Activated CD8-positive, alpha-beta memory T cell treated with anti-CD3 and anti-CD28 coated beads, Interleukin-2, amount 10 ng/mL, durations not matched to agents 7 days and 5 days (primary cell): Measurements from ENCODE around the gene NDRG3. TPM values are rescaled to one million over a fixed set of nuclear protein-coding genes. Genes with fewer than 3 reads are reported as not detected.
A peak's percentile ranks its signal among the peaks of the same experiment; 100 is the strongest.
"Not testable (repeated sequence)": the region's sequence is repeated elsewhere in the genome, so short reads cannot be mapped to it uniquely, and the experiment has no call there.

Source experiments
- ATAC-seq: fragments of 150-1000 bp; cut with Tn5 transposase; one replicate; pipeline ENCODE4 v1.10.0; 2021; ENCODE audit warnings: moderate library complexity
- CTCF ChIA-PET: fragments of 350-600 bp; sonication (Branson Sonifier 250); formaldehyde crosslinking; loops from one replicate; lab custom pipeline; 2021; ENCODE audit warnings: antibody characterized with exemption; lab: Charles Lee
- DNase-seq: peaks from one replicate; pipeline ENCODE4 v3.0.0-alpha.2; 2020
- H3K27ac Mint-ChIP-seq: one replicate; pipeline ENCODE4 v1.8.0; 2021; ENCODE audit warnings: mild to moderate bottlenecking, mixed read lengths
- H3K27me3 Mint-ChIP-seq: one replicate; pipeline ENCODE4 v1.8.0; 2021; ENCODE audit warnings: mixed read lengths
- H3K36me3 Mint-ChIP-seq: one replicate; pipeline ENCODE4 v1.8.0; 2021; ENCODE audit warnings: mild to moderate bottlenecking, mixed read lengths
- H3K4me1 Mint-ChIP-seq: one replicate; pipeline ENCODE4 v1.8.0; 2021; ENCODE audit warnings: mixed read lengths
- H3K4me3 Mint-ChIP-seq: one replicate; pipeline ENCODE4 v1.8.0; 2021; ENCODE audit warnings: mild to moderate bottlenecking, moderate library complexity, mixed read lengths
- H3K9me3 Mint-ChIP-seq: one replicate; pipeline ENCODE4 v1.8.0; 2022; ENCODE audit warnings: low read depth, mixed read lengths
- total RNA-seq, 2 experiments: library from RNA; stranded (reverse); gene quantifications; one replicate each; pipeline ENCODE4 v1.2.3, GENCODE V29; 2021

NDRG3 gene
- total RNA-seq, 2 experiments from 2014 or later, result 27.8 to 28.8 TPM

DNA sequence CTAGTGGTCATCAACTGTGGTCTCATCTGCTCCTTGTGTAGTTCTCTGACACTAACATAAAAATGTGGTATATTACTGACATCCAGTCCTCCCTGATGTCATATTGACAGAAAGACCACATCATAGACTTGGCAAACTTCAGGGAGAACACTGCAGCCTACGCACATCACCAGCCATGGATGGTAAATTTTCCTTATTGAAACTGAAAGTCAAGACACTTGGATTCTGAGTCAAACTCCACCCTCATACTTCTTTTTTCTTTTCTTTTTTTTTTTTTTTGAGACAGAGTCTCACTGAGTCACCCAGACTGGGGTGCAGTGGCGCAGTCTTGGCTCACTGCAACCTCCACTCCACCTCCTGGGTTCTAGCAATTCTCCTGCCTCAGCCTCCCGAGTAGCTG, 25.4 kb downstream of the NDRG3 start:
- no peak overlapping the region for H3K4me3 Mint-ChIP-seq
- peaks cover 10% of the 10 kb centered on the region for H3K36me3 Mint-ChIP-seq
- no peaks in the 10 kb centered on the region for H3K9me3 Mint-ChIP-seq
- H3K4me1 Mint-ChIP-seq, result peaks cover 5% of the 10 kb centered on the region
- no peak for DNase-seq
- CTCF ChIA-PET, result interaction anchor here (1.3 to 1.6 kb wide), 2 partner anchors 34 to 88 kb away, joined by 3 to 5 read pairs; no protein-coding TSS in a partner anchor
- peak overlapping the region; percentile 59 for H3K27ac Mint-ChIP-seq
- ATAC-seq, result peak; percentile 60
- no peaks in the 10 kb centered on the region for H3K27me3 Mint-ChIP-seq

DNA sequence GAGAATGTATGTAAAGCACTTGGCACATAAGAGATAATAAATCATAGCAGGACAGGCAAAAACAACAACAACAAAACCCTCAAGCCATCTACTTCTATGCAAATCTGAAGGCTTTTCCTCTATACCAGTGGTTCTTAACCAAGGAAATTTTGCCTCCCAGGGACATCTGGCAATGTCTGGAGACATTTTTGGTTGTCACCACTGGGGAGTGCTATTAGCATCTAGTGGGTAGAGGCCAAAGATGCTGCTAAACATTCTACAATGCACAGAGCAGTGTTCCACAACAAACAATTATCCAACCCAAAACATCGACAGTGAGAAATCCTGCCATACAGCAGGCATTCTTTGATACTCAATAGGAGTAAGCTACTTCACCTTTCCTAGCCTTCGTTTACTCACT, 28.2 kb downstream of the NDRG3 start:
- Mint-ChIP-seq H3K9me3 (no peaks in the 10 kb centered on the region), H3K27me3 (no peaks in the 10 kb centered on the region)

DNA sequence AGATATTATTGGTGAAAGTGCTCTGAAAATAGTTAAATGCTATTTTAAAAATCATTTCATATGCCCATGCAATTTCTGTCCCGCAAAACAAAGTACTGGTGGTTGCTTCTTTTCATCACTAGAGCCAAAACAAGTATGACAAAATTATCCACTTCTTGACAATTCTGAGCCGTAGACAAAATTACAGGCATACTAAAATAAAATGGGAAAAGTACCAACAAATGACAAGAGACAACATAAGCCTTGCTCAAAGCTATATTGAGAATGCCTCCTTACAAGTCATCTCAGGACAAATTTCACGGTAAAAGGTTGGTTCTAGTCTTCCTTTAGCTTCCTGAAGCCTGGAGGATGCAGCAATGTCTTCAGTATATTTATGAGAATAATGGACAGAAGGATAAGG, 28.9 kb downstream of the NDRG3 start:
- ATAC-seq, result no peak
- CTCF ChIA-PET, result interaction anchor here (0.8 to 2.4 kb wide), 6 partner anchors 16 to 146 kb away, joined by 3 to 5 read pairs (median 4); a partner anchor contains a TSS
- no peaks in the 10 kb centered on the region for H3K27me3 Mint-ChIP-seq
- peaks cover 5% of the 10 kb centered on the region for H3K4me1 Mint-ChIP-seq
- H3K4me3 Mint-ChIP-seq, result no peak overlapping the region
- DNase-seq, result no peak
- H3K27ac Mint-ChIP-seq, result no peak overlapping the region
- H3K36me3 Mint-ChIP-seq, result peaks cover 9% of the 10 kb centered on the region
- no peaks in the 10 kb centered on the region for H3K9me3 Mint-ChIP-seq

More for the DNA sequence above, 28.2 kb downstream of the NDRG3 start:
- CTCF ChIA-PET, result interaction anchor here (1.0 to 2.4 kb wide), 6 partner anchors 24 to 146 kb away, joined by 3 to 5 read pairs (median 4); a partner anchor contains a TSS
- Mint-ChIP-seq H3K27ac (no peak overlapping the region), H3K4me1 (peaks cover 5% of the 10 kb centered on the region), H3K36me3 (peaks cover 9% of the 10 kb centered on the region), H3K4me3 (no peak overlapping the region)
- ATAC-seq (no peak), DNase-seq (peak; percentile 43)

DNA sequence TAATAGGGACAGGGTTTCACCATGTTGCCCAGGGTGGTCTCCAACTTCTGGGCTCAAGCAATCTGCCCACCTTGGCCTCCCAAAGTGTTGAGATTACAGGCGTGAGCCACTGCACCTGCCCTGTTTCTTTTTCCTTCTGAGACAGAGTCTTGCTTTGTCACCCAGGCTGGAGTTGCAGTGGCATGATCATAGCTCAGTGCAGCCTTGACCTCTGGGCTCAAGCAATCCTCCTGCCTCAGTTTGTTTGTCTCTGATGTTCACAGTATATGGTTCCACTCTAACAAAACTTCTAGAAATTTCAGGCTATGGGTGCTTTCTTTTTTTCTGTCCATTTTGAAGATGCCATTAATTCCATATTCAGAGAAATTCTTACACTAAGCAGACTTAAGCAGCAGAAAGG, 33.1 kb downstream of the NDRG3 start:
- CTCF ChIA-PET, result interaction anchor here (1.1 kb wide), 1 partner anchor 206 kb away, joined by 7 read pairs; no protein-coding TSS in a partner anchor
- no peaks in the 10 kb centered on the region for H3K9me3 Mint-ChIP-seq

DNA sequence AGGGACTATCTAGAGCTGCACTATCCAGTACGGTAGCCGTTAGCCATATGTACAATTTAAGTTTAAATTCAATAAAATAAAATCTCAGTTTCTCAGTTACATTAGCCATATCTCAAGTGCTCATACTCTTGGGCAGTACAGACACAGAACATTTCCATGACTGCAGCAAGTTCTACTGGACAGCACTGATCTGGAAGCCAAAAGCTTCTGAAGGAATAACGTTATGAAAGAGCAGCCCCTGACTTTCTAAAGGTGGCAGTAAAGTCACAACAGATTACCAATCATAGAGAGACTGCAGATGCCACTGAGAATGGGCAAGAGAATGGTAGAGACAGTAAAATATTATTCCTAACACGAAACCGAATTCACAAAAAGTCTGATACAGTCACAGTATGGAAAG, 36.8 kb downstream of the NDRG3 start:
- H3K27ac Mint-ChIP-seq, result no peak overlapping the region
- CTCF ChIA-PET, result no interaction called here
- H3K4me1 Mint-ChIP-seq, result no peaks in the 10 kb centered on the region
- H3K36me3 Mint-ChIP-seq, result no peaks in the 10 kb centered on the region
- no peaks in the 10 kb centered on the region for H3K9me3 Mint-ChIP-seq
- H3K4me3 Mint-ChIP-seq, result no peak overlapping the region
- DNase-seq, result no peak
- H3K27me3 Mint-ChIP-seq, result no peaks in the 10 kb centered on the region
- no peak for ATAC-seq

More for the DNA sequence above, 33.1 kb downstream of the NDRG3 start:
- Mint-ChIP-seq H3K36me3 (no peaks in the 10 kb centered on the region), H3K27me3 (no peaks in the 10 kb centered on the region), H3K4me3 (no peak overlapping the region), H3K4me1 (no peaks in the 10 kb centered on the region), H3K27ac (no peak overlapping the region)
- no peak for DNase-seq
- no peak for ATAC-seq

DNA sequence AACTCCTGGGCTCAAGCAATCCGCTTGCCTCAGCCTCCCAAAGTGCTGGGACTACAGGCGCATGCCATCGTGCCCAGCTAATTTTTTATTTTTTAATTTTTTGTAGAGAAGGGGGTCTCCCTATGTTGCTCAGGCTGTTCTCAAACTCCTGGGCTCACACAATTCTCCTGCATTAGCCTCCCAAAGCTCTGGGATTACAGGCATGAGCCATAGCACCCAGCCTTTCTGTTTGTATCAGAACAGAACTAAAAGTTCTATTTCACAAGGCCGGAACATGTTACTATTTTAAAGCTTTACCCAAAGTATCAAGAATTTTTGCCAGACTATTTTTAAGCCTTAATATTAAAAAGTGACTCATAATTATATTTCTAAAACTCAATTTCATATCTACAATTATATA, 42.4 kb downstream of the NDRG3 start:
- CTCF ChIA-PET, result no interaction called here
- H3K36me3 Mint-ChIP-seq, result no peaks in the 10 kb centered on the region
- no peak overlapping the region for H3K4me3 Mint-ChIP-seq
- H3K9me3 Mint-ChIP-seq, result no peaks in the 10 kb centered on the region
- no peaks in the 10 kb centered on the region for H3K27me3 Mint-ChIP-seq
- H3K4me1 Mint-ChIP-seq, result no peaks in the 10 kb centered on the region
- ATAC-seq, result no peak
- no peak for DNase-seq
- no peak overlapping the region for H3K27ac Mint-ChIP-seq

DNA sequence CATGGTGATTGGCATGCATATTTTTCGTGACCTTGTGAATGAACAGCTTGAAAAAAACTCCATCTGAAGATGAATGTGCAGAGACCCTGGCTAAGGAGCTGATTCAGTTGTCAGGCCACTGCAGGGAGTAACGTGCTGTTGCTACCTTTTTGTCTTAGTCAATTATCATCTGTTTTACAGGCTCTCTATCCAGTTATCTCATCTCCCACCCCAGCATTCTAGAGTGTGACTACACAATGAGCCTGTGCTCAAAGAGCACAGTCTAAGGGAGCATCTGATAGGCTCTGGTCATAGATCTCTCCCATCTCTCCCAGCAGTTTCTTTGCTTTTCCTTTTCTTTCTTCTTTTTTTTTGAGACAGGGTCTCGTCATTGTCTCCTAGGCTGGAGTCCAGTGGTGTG, 45.5 kb downstream of the NDRG3 start:
- CTCF ChIA-PET, result interaction anchor here (0.7 to 1.5 kb wide), 3 partner anchors 9 to 42 kb away, joined by 3 read pairs; no protein-coding TSS in a partner anchor
- Mint-ChIP-seq H3K27ac (no peak overlapping the region), H3K4me3 (no peak overlapping the region)

DNA sequence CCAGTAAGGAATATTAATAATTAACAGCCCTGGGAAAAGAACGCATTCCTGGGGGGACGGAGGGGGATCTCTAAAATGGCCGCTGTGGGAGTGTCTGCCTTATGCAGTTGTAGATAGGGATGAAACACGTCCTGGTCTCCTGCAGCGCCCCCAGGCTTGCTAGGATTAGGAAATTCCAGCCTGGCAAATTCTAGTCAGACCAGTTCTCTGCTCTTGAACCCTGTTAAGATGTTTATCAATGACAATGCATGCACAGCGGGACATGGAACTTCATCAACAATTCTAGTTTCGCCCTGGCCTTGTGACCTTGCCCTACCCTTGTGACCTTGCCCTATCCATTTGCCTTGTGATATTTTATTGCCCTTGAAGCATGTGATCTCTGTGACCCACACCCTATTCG, 50.4 kb downstream of the NDRG3 start:
- CTCF ChIA-PET, result interaction anchor here (0.8 kb wide), 1 partner anchor 116 kb away, joined by 3 read pairs; no protein-coding TSS in a partner anchor
- not testable (repeated sequence) for H3K36me3 Mint-ChIP-seq, H3K27ac Mint-ChIP-seq, H3K9me3 Mint-ChIP-seq, ATAC-seq, H3K4me1 Mint-ChIP-seq, H3K4me3 Mint-ChIP-seq, H3K27me3 Mint-ChIP-seq, DNase-seq

More for the DNA sequence above, 45.5 kb downstream of the NDRG3 start:
- no peaks in the 10 kb centered on the region for H3K27me3 Mint-ChIP-seq
- H3K4me1 Mint-ChIP-seq, result no peaks in the 10 kb centered on the region
- peaks cover 3% of the 10 kb centered on the region for H3K36me3 Mint-ChIP-seq
- ATAC-seq (no peak), DNase-seq (no peak)
- no peaks in the 10 kb centered on the region for H3K9me3 Mint-ChIP-seq

DNA sequence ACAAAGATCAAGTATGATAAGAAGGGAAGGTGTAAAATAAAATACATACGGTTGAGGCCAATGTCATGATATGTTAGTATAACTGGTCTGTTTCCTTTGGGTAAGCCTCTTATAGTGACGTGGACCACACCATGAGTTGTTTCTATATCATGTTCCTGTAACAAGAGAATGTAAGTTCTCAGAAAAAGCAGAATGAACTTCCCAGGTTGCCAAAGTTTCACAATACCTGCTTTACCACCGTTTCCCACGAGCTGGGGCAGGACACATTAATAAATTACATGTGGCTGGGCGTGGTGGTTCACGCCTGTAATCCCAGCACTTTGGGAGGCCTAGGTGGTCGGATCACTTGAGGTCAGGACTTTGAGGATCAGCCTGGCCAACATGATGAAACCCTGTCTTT, 57.3 kb downstream of the NDRG3 start:
- Mint-ChIP-seq H3K4me3 (no peak overlapping the region), H3K4me1 (no peaks in the 10 kb centered on the region), H3K36me3 (no peaks in the 10 kb centered on the region), H3K27ac (no peak overlapping the region), H3K9me3 (no peaks in the 10 kb centered on the region), H3K27me3 (no peaks in the 10 kb centered on the region)
- CTCF ChIA-PET, result no interaction called here
- ATAC-seq (no peak), DNase-seq (no peak)

DNA sequence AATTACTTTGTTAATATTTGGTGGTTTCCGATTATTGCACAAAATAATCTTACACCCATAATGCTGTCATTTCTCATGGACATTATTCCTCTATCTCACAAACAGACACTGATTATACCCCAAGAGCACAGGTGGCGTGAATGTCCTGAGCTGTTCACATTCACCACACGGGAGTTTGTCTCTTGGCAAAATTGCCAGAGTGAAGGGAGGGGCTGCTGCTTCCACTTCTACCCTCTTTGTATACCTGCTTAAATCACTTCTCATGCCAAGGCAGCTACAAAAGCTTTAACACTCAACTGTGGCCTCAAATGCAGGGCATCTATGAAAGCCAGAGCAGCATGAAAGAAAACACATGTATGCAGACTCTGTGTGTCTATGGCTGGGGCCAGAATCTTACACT, 58.0 kb downstream of the NDRG3 start:
- H3K36me3 Mint-ChIP-seq, result no peaks in the 10 kb centered on the region
- H3K27ac Mint-ChIP-seq, result no peak overlapping the region
- DNase-seq (no peak), ATAC-seq (no peak)
- H3K27me3 Mint-ChIP-seq, result no peaks in the 10 kb centered on the region
- no peak overlapping the region for H3K4me3 Mint-ChIP-seq
- CTCF ChIA-PET, result no interaction called here
- no peaks in the 10 kb centered on the region for H3K9me3 Mint-ChIP-seq
- H3K4me1 Mint-ChIP-seq, result no peaks in the 10 kb centered on the region

DNA sequence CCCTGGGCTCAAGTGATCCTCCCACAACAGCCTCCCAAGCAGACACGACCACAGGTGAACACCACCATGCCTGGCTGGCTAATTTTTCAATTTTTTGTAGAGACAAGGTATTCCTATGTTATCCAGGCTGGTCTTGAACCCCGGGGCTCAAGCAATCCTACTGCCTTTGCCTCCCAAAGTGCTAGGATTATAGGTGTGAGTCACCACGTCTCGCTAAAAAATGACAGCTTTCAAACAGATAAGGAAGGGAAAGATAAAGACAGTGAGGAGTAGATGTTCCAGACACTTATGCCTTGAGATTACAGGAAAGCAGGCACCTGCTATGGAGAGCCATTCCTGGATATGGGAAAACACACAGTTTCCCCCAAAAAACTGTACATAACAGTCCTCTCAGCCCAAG, 58.9 kb downstream of the NDRG3 start:
- no peak overlapping the region for H3K27ac Mint-ChIP-seq
- no peak overlapping the region for H3K4me3 Mint-ChIP-seq
- CTCF ChIA-PET, result interaction anchor here (1.1 kb wide), 1 partner anchor 13 kb away, joined by 3 read pairs; no protein-coding TSS in a partner anchor

DNA sequence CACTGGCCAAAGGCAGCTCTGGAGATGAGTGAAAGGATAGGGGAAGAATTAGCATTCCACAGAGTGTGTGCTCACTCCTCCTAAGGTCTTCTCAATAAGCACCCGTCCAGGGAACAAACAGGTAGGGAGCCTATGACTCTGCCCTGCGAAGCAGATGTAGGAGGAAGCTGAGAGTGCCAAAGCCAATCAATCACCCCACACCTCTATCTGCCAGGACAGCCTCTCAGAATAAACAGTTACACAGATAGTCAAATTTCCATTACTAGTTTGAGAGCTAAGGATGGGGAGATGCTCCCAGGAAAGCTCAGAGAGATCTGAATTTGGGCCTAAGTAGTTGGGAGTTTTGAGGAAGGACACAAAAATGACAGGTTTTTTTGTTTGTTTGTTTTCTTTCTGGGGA, 59.4 kb downstream of the NDRG3 start:
- CTCF ChIA-PET, result interaction anchor here (1.1 kb wide), 1 partner anchor 14 kb away, joined by 3 read pairs; no protein-coding TSS in a partner anchor

More for the DNA sequence above, 58.9 kb downstream of the NDRG3 start:
- Mint-ChIP-seq H3K36me3 (peaks cover 3% of the 10 kb centered on the region), H3K4me1 (no peaks in the 10 kb centered on the region), H3K27me3 (no peaks in the 10 kb centered on the region), H3K9me3 (no peaks in the 10 kb centered on the region)
- no peak for DNase-seq
- no peak for ATAC-seq

DNA sequence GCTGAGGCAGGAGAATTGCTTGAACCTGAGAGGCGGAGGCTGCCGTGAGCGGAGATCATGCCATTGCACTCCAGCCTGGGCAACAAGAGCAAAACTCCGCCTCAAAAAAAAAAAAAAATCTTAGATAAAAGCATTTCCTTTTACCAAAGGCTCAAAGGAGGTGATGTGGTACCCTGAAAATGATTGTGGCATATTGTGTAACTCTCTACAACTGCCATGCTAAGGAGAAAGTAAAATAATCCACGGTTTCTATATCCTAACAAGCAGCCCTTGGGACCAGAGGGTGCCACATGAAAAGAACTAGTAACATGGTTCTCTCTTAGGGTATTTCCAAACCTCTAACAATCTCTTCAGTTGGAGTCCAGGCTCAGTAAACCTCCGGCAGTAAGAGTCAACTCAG, 61.1 kb downstream of the NDRG3 start:
- no peak overlapping the region for H3K4me3 Mint-ChIP-seq
- H3K9me3 Mint-ChIP-seq, result no peaks in the 10 kb centered on the region
- no peak overlapping the region for H3K27ac Mint-ChIP-seq

More for the DNA sequence above, 59.4 kb downstream of the NDRG3 start:
- Mint-ChIP-seq H3K4me3 (no peak overlapping the region), H3K9me3 (no peaks in the 10 kb centered on the region), H3K27me3 (no peaks in the 10 kb centered on the region), H3K27ac (no peak overlapping the region), H3K36me3 (peaks cover 3% of the 10 kb centered on the region), H3K4me1 (no peaks in the 10 kb centered on the region)
- ATAC-seq (no peak), DNase-seq (no peak)

DNA sequence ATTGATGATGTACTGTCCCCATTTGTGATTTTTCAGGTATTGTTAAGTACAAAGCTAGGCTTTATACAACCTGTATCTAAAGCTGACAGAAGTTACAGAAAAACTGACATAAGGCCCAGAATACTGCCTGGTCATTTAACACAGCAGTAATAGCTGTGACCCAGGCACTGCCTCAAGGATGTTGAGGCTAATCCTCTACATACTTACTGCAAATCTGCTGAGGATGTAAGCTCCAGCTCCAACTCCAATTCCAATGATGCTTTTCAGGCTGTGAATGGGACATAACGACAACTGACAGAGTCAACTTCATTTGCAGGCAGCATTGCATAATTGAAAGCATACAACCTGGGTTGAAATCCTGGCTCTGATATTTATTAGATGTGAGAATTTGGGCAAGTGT, 63.6 kb downstream of the NDRG3 start:
- H3K4me3 Mint-ChIP-seq, result no peak overlapping the region
- H3K27me3 Mint-ChIP-seq, result no peaks in the 10 kb centered on the region
- H3K4me1 Mint-ChIP-seq, result no peaks in the 10 kb centered on the region
- DNase-seq (no peak), ATAC-seq (no peak)
- CTCF ChIA-PET, result no interaction called here
- no peak overlapping the region for H3K27ac Mint-ChIP-seq
- peaks cover 10% of the 10 kb centered on the region for H3K36me3 Mint-ChIP-seq
- H3K9me3 Mint-ChIP-seq, result no peaks in the 10 kb centered on the region

More for the DNA sequence above, 61.1 kb downstream of the NDRG3 start:
- Mint-ChIP-seq H3K36me3 (peaks cover 5% of the 10 kb centered on the region), H3K4me1 (no peaks in the 10 kb centered on the region), H3K27me3 (no peaks in the 10 kb centered on the region)
- DNase-seq (no peak), ATAC-seq (no peak)
- CTCF ChIA-PET, result interaction anchor here (0.8 kb wide), 1 partner anchor 12 kb away, joined by 3 read pairs; no protein-coding TSS in a partner anchor
